HG03108 (cell line): ENCODE measurements around the gene WDR64.
"Not testable (repeated sequence)": the region's sequence is repeated elsewhere in the genome, so short reads cannot be mapped to it uniquely, and the experiment has no call there.

Source experiments
- ATAC-seq: cut with Tn5 transposase; IDR thresholded peaks from one replicate; pipeline ENCODE4 v1.9.1; 2021; ENCODE audit warnings: moderate library complexity; ENCODE audit not compliant: unreplicated experiment

Gene WDR64

GRCh38 chr1:241787691-241788090 lies 135.6 kb downstream of the WDR64 start:
- no peak for ATAC-seq

- no peak for ATAC-seq
These were observed 137.0 kb downstream of the WDR64 start for GRCh38 chr1:241789061-241789460.

GRCh38 chr1:241799416-241799815 lies 147.3 kb downstream of the WDR64 start:
- ATAC-seq = no peak

- ATAC-seq = no peak
These were observed 148.6 kb downstream of the WDR64 start for GRCh38 chr1:241800640-241801039.

GRCh38 chr1:241802863-241803262 lies 150.8 kb downstream of the WDR64 start:
- ATAC-seq = no peak

GRCh38 chr1:241804706-241805105 lies 152.6 kb downstream of the WDR64 start:
- ATAC-seq = not testable (repeated sequence)

- no peak for ATAC-seq
These were observed 156.2 kb downstream of the WDR64 start for GRCh38 chr1:241808265-241808664.

GRCh38 chr1:241810769-241811405 lies 158.8 kb downstream of the WDR64 start:
- ATAC-seq = peak; percentile 72

- no peak for ATAC-seq
These were observed 161.8 kb downstream of the WDR64 start for GRCh38 chr1:241813768-241814320.

- ATAC-seq = no peak
These were observed 163.9 kb downstream of the WDR64 start for GRCh38 chr1:241816008-241816407.

- no peak for ATAC-seq
These were observed 165.3 kb downstream of the WDR64 start for GRCh38 chr1:241817331-241817792.

- ATAC-seq = no peak
These were observed 166.0 kb downstream of the WDR64 start for GRCh38 chr1:241817956-241818612.

GRCh38 chr1:241819340-241819866 lies 167.3 kb downstream of the WDR64 start:
- ATAC-seq = no peak

GRCh38 chr1:241821363-241821762 lies 169.3 kb downstream of the WDR64 start:
- ATAC-seq = no peak

GRCh38 chr1:241822846-241823245 lies 170.8 kb downstream of the WDR64 start:
- ATAC-seq = no peak

GRCh38 chr1:241823925-241824324 lies 171.8 kb downstream of the WDR64 start:
- no peak for ATAC-seq

GRCh38 chr1:241825581-241825980 lies 173.5 kb downstream of the WDR64 start:
- ATAC-seq = no peak

- not testable (repeated sequence) for ATAC-seq
These were observed 174.5 kb downstream of the WDR64 start for GRCh38 chr1:241826613-241827012.

GRCh38 chr1:241827264-241827663 lies 175.2 kb downstream of the WDR64 start:
- no peak for ATAC-seq

GRCh38 chr1:241828463-241829021 lies 176.5 kb downstream of the WDR64 start:
- no peak for ATAC-seq

GRCh38 chr1:241829468-241829867 lies 177.4 kb downstream of the WDR64 start:
- ATAC-seq = no peak
